Amniotic stem cell (primary cell): ENCODE measurements around the gene EVC2.
"Not testable (repeated sequence)": the region's sequence is repeated elsewhere in the genome, so short reads cannot be mapped to it uniquely, and the experiment has no call there.

Source experiments
- DNase-seq: peaks from one replicate; lab custom pipeline; 2025; lab: John Stamatoyannopoulos, UW

The EVC2 gene

GRCh38 chr4:5742388-5742787 lies 34.0 kb upstream of the EVC2 start:
- no peak for DNase-seq

GRCh38 chr4:5738061-5738460 lies 29.7 kb upstream of the EVC2 start:
- no peak for DNase-seq

DNA sequence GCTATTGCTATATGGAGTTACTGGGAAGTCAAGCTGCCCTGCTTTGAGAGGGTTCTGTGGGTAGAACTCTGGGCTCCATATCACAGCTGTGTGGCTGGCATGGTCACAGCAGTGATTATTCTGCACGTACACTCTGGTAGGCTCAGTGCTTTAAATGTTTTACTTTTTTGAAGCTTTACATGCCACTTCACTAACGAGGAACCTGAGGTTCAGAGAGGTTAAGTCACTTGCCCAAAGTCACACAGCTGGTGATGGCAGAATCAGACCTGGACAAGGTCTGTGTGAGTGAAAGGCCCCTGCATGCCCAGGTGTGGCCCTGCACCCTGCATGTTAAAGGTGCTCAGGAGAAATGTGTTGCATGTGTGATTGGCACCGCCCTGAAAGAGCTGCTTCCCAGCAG lies 27.1 kb upstream of the EVC2 start:
- DNase-seq: no peak

GRCh38 chr4:5734853-5735252 lies 26.5 kb upstream of the EVC2 start:
- DNase-seq: no peak

- DNase-seq: no peak
Measured at GRCh38 chr4:5732158-5732557, 23.8 kb upstream of the EVC2 start.

DNA sequence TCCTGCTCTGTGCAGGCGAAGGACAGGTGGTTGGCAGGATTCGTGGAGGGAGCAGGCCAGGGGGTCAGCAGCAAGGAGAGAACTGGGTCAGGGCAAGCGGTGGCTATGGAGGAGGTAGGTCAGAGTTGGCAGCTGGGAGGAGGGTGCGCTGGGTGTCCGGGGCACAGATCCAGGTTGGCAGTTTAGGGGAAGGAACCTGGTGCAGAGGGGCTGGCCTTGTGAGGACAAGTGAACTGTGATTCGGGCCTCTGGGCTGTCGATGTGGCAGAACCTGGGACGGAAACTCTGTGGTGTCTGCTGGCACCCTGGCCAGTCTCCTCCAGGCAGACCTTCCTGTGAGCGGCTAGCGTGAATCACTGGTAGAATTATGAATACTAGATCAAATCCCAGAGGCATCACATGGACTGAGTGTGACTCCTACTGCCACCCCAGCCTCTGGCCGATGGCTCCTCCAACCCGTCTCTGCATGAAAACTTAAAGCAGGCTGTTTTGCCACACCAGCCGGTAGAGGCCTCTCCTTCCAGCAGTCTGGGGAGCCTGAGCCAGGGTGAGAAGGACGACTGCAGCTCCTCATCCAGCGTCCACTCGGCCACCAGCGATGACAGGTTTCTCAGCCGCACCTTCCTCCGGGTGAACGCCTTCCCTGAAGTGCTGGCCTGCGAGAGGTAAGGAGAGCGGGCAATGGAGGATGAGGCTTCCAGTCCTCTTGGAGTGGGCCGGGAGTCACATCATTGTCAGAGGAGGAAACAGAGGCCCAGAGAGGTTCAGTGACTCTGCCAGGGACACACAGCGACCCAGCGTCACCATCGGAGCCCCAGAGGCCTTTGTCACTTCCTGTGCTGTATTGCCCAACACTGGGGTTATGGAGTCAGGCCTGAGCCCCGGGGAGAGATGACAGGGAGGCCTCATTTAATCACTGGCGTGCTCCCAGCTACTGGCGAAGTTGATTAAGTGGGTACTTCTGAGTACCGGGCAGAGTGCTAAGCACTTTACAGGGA lies 22.9 kb upstream of the EVC2 start:
- DNase-seq: no peak

GRCh38 chr4:5730436-5730835 lies 22.1 kb upstream of the EVC2 start:
- no peak for DNase-seq

DNA sequence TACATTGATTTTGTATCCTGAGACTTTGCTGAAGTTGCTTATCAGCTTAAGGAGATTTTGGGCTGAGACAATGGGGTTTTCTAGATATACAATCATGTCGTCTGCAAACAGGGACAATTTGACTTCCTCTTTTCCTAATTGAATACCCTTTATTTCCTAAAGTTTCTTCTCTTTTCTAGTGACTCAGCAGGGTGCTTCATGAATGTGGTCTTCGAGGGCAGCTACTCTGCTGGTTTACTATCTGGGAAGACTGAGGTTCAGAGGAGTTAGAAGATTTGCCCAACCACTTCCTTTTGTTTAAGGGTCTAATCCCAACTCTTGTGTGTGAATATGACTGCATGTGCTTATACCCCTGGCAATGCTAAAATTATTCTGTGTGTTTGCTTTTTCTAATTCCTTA lies 20.1 kb upstream of the EVC2 start:
- DNase-seq: not testable (repeated sequence)

DNA sequence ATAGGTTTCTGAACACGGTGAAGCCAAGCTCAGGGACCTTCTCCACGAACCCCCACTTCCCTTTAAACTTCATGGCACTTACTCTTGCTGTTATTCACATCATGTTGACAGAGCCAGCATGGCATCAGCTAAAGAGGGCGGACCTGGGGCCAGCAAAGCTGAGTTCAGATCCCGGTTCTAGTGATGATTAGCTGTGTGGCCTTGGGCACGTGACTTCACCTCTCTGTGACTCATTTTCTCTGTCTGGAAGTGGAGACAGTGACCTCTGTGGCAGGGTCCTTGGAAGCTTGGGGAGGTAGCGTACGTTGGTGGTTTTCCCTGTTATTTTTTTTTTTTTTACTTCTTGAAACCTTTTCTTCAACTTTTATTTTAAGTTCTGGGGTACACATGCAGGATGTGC lies 16.0 kb upstream of the EVC2 start:
- DNase-seq: no peak

DNA sequence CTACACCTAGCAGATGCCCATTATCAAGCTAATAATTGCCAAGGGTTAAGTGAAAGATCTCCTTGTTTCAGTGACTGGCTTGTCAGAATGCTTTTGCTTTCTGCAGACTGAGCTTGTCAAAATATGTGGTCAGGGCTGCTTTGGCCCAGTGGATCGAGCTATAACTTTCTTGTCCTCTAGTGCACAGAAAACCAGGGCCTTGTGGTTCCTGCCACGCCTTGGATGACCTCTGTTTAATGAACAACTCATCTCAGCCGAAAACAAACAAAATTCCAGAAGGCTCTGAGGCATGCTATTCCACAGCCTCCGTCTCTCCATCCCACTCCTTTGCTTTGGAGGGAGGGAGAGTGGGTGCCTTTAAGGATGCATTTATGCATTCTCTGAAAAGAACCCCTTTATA lies 14.0 kb upstream of the EVC2 start:
- no peak for DNase-seq

DNA sequence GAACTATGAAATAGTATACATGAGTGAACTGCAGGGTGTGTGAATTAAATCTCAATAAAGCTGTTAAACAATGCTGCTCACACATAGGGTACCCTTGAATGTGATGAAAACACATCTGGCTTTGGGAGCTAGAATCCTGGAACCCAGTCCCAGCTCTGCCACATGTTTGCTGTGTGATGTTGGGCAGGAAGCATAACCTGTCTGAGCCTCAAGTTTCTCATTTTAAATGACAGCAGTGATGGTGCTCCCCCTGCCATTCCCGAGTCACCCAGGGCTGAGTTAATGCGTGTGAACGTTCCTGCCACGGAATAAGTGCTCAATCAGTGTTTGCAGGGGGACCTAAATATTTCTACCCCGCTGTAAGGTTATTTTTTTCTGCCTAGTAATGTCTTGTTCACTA lies 13.6 kb upstream of the EVC2 start:
- DNase-seq: no peak

DNA sequence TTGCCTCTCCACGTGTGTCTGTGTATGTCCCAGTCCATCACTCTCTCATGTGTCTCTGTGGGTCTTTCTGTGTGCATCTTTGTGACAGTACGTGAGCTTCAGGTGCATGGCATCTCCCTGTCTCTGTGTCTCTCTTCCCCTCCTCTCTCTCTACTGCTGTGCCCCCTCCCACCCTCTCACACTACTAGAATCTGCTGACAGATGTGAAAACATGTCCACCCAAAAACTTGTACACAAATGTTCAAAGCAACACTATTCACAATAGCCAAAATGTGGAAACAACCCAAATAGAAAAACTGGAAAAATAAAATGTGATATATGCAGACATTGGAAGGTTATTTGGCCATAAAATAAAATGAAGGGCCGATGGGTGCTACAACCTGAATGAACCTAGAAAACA lies 12.6 kb upstream of the EVC2 start:
- no peak for DNase-seq

DNA sequence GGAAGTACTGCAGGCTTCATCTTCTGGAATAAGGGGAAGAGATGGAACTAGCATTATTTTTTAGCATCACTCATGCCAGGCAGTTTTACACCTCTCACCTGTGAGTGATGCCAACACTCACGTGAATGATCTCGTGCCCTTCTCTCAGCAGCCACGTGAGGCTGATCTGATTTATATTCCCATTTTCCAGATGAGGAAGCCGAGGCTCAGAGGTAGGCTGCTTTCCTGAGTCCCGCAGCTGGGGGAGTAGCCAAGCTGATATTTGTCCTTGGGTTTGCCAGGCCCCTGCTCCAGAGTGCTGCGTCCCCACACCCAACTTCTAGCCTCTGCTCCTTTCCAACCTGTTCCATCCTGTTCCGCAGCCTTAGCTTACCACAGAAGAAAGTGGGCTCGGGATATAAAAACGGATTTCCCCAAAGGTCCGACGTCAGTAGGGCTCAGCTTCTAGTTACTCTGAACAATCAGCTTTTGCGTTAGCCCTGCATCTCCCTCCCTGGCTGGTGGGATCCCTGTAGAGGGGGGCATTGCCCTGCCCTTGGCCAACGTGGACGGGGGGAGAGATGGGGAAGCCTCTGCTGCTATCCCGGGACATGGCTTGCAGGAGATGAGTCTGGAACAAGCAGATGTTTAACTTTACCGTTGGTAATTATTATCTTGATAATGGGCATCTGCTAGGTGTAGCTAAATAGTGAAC lies 11.9 kb upstream of the EVC2 start:
- no peak for DNase-seq

GRCh38 chr4:5719350-5720055 lies 11.1 kb upstream of the EVC2 start:
- DNase-seq: no peak

- DNase-seq: no peak
Measured at GRCh38 chr4:5718411-5718810, 10.1 kb upstream of the EVC2 start.

GRCh38 chr4:5717449-5718158 lies 9.2 kb upstream of the EVC2 start:
- no peak for DNase-seq

DNA sequence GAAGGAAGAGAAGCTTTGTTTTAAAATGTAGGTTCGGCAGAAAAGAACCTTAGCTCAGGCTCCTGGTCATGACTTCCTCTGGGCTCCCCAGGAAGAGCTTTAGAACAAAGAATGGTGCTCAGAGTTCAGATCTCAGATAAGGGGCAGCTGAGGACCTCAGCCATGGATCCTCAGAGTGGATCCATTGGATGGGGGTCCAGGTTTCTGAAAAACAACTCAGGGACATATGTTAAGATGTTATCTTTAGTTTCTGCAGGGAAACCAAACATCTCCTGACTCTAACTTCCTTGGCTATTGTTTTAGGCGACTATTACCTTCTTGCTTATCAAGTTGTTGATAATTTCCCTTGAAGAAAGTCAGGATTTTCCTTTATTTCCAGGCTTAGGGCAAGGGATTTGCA lies 8.0 kb upstream of the EVC2 start:
- no peak for DNase-seq

- no peak for DNase-seq
Measured at GRCh38 chr4:5715357-5715756, 7.0 kb upstream of the EVC2 start.

- no peak for DNase-seq
Measured at GRCh38 chr4:5713861-5714260, 5.5 kb upstream of the EVC2 start.

GRCh38 chr4:5712931-5713330 lies 4.6 kb upstream of the EVC2 start:
- DNase-seq: no peak

DNA sequence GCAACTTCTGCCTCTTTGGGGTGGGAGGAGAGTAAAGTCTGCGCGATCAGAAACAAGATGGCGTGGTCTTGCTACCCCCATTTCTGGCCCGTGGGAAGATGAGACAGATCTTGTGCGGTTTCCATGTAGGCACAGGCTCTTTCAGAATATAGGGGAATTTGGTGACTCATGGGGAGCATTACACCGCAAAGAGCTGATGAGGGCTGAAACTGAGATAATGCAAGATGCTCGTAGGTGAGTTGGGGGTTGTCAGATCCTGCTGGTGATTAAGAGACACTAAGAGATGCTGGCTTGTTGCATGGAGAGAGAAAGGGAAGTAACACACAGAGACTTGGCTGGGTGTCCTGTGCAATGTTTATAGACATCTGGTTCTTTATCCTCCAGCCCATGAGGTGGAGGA lies 4.2 kb upstream of the EVC2 start:
- no peak for DNase-seq
